Left lobe of liver (tissue), 2 donors: ENCODE results near the gene IFI27L2. TPM values are rescaled to one million over a fixed set of nuclear protein-coding genes. Genes with fewer than 3 reads are reported as not detected.

Experiments used
- ATAC-seq: fragments of 200-7000 bp; cut with Tn5 transposase; one replicate; pipeline ENCODE4 v1.9.1; 2020; ENCODE audit warnings: mild to moderate bottlenecking, moderate library complexity
- DNase-seq: peaks from one replicate; pipeline ENCODE4 v3.0.0-alpha.2; 2020; ENCODE audit warnings: low spot score
- total RNA-seq: library from RNA; stranded (reverse); gene quantifications from one replicate; pipeline ENCODE4 v1.2.1, GENCODE V29; 2021
- donor health status: DM: no; HTN: no; CAD: no; lungs with moderate emphysema.
- donor health status: DM: no; HTN: yes; CAD: no.

Gene IFI27L2
- total RNA-seq, 1 donor from 2014 or later: 1.2 TPM

GRCh38 chr14:94124582-94125377 lies 4.6 kb downstream of the IFI27L2 start:
- no peak for ATAC-seq
- peak; percentile 8 for DNase-seq

- DNase-seq (peak; percentile 24), ATAC-seq (peak; percentile 69)
Observed at GRCh38 chr14:94123868-94124267, 5.5 kb downstream of the IFI27L2 start.

GRCh38 chr14:94123296-94123695 lies 6.1 kb downstream of the IFI27L2 start:
- peak; percentile 29 for DNase-seq

DNA sequence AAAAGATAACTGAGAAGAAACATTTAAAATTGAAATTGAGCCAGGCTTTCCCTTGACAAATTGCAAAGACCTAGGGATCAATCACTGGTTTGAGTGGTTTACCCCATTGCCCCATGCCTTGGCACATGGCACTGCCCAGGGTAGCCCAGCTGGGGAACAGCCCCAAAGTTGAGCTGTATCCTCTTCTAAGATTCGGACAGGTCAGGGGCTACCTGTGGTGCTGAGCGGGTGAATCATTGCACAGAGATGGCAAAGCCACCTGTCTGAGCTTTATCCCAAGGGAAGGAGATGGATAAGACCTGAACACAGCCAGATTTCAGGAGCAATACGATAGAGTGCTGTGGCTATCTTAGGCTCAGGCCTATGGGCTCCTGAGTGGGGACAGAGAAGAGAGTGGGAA lies 7.0 kb downstream of the IFI27L2 start:
- no peak for DNase-seq
- no peak for ATAC-seq

More at GRCh38 chr14:94123296-94123695, 6.1 kb downstream of the IFI27L2 start:
- no peak for ATAC-seq

DNA sequence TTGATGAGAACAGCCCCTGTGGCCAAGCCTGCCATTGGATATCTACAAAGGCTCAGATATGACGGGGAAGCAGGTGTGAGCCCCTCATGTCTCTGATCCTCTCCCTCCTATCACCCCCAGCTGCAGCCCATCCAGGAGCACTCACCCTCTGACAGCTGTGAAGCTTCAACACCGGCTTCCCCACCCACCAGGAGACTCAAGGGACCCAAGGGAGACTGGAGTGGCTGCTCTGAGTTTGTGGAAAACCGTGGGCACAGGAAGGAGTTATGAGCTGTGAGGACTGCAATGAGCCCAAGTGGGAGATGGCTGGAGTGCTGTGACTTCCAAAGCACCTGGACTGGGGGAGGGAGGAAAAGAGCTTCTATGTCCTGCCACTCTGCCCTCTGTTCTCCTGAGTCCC lies 7.9 kb downstream of the IFI27L2 start:
- ATAC-seq: no peak
- no peak for DNase-seq

DNA sequence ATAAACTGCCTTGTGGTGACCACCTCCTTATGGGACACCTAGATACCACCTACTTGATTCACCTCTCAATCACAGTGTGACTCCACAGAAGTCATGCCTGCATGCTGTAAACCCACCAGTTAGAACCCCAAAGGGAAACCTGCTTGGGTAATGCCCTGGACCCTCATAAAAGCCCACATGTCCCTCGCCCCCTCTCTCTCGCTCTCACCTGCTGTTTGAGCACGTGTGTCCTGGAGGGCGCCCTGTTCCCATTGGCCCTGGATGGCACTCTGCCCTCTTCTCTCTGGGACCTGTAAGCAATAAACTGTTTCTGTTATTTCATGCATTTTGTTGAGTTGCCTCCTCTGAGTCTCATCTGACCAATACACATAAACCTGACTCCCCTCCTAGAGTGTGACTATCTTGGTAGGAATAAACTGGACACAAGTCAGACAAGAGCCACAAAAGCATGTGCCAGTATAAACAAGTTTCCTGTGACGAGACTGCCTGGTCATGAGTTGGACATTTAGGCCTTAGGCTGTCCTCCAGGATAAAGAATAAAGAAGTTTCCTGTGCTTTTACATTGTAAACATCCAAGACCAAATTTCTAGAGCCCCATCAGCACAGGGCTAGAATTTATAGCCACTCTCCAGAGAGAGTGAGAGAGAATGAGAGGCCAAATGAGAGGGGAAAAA lies 8.6 kb downstream of the IFI27L2 start:
- no peak for ATAC-seq
- DNase-seq: no peak

DNA sequence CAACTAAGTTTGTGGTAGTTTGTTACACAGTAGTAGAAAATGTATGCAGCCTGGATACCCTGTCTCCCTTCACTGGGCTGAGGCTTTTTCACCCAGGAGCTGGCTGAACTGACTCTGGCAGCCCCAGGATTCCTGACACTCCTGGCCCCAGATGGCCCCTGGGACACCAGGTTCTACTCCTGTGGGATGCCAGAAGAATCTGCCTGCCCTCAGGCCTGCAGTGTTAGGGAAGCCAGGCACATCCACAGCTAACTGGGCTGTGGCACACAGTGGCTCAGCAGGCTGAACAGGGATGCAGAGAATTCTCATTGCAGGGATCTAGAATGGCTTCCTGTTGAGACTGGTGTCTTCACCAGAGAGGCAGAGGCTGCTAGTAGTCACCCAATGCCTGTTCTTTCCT lies 10.3 kb downstream of the IFI27L2 start:
- no peak for ATAC-seq

GRCh38 chr14:94117856-94118255 lies 11.5 kb downstream of the IFI27L2 start:
- no peak for DNase-seq

More for the DNA sequence above, 10.3 kb downstream of the IFI27L2 start:
- DNase-seq: no peak

DNA sequence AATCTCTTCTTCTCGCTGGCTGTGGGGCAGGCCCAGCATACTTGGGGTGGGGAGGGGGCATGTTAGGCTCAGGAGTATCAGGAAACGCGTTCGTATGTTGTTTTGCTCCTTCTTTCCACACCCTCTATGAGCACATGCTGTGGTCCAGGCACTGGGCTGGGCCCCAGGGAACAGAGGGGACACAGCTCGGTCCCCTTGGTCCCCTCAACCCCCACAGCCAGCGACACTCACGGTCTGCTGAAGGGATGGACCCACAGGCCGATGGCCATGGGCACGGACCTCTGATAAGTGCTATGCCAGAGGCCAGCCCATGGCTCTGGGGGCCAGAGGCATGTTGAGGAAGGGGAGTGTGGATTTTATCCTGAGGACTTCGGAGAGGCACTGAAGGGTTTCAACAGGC lies 12.7 kb downstream of the IFI27L2 start:
- DNase-seq (no peak), ATAC-seq (no peak)

More at GRCh38 chr14:94117856-94118255, 11.5 kb downstream of the IFI27L2 start:
- ATAC-seq: no peak

DNA sequence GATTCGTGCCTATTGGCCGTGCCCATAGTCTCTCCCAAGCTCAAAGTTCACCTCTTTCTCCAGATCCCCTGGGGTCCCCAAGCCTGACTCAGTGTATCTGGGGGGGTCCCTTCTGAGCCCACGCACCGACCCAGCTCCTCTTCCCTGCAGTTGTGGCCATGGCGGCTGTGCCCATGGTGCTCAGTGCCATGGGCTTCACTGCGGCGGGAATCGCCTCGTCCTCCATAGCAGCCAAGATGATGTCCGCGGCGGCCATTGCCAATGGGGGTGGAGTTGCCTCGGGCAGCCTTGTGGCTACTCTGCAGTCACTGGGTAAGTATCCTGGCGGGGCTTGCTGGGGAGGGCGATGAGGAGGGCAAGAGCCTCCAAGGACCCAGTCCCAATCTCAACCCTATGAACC lies 13.8 kb downstream of the IFI27L2 start:
- ATAC-seq (no peak), DNase-seq (no peak)

GRCh38 chr14:94115058-94115591 lies 14.3 kb downstream of the IFI27L2 start:
- no peak for DNase-seq
- ATAC-seq: peak; percentile 56

DNA sequence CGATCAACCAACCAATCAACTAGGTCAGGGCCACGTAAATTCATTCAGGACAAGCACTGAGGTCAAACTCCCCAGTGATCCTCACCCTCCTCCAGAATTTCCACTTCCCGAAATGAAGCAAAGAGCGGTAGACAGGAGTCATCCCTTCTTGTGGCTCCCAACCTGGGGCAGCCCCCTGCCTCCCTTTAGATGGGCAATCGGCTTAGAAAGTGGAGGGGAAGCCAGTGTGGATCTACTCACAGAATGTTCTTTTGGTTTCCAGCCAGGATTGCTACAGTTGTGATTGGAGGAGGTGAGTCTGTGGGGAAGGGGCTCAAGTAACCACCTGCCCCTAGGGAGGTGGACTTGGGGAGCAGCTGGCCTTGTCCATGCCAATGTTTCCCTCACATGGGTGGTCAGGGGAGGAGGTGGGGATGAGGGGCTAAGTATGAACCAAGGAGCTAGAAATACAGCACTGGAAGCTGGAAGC lies 14.8 kb downstream of the IFI27L2 start:
- DNase-seq (no peak), ATAC-seq (no peak)

GRCh38 chr14:94113908-94114588 lies 15.4 kb downstream of the IFI27L2 start:
- DNase-seq (no peak), ATAC-seq (no peak)

DNA sequence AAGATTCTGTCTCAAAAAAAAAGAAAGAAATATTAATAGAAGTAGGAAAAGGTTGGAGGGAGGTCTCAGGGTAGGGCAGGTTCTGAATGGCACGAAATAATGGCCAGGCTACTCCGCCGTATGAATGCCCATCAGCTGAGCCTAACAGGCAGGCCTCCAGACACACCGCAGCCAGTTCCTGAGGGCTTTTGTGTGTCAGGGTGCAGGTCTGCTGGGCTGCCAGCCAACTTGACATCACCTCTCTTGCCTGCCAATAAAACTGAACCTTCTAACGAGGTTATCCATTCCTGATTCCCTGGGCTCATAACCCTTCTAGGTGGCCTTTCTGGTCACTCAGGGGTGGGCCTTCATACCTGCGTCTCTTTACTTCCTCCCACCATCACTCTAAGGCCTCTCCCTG lies 15.9 kb downstream of the IFI27L2 start:
- DNase-seq (peak; percentile 82), ATAC-seq (peak; percentile 79)

DNA sequence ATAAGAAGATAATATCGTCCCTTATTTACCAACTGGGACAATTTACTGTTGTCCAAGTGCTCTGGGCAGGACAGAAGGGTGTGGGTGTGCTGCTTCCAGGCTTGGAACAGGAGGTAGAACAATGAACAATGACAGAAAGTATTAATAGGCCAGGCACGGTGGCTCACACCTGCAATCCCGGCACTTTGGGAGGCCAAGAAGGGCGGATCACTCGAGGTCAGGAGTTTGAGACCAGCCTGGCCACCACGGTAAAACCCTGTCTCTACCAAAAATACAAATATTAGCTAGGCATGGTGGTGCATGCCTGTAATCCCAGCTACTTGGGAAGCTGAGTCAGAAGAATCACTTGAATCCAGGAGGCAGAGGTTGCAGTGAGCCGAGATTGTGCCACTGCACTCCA lies 16.3 kb downstream of the IFI27L2 start:
- ATAC-seq: no peak

DNA sequence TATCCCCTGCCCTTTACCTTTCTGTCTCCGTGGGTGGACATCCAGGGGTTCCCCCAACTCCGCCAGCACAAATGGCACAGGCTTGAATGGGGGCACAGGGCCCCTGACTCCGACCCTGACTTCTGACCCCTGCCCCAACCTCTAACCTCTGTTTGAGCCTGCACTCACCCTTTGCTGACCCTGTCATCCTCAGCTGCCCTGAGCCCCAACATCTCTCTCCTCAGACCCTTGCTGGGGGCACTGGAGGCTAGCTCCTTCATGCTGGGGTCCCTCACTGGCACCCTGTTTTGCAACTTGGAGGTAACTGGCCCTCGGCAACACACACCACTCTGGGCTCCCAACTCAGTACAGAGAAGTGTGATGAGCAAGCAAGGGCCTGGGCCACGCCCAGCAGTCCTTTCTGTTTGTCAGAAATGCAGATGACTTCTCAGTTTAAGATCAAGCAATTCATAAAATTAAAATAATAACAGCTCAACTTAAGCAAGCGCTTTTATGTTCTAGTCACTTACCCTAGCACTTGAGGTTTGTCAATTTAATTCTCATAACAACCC lies 16.8 kb downstream of the IFI27L2 start:
- ATAC-seq: no peak
- no peak for DNase-seq

More for the DNA sequence above, 16.3 kb downstream of the IFI27L2 start:
- no peak for DNase-seq

- ATAC-seq (no peak), DNase-seq (no peak)
Observed at GRCh38 chr14:94111276-94112095, 17.9 kb downstream of the IFI27L2 start.

- no peak for DNase-seq
- peak; percentile 7 for ATAC-seq
Observed at GRCh38 chr14:94110552-94111181, 18.7 kb downstream of the IFI27L2 start, which contains the start of gene IFI27. Gene IFI27, plus strand, starts transcription at chr14:94110736.

DNA sequence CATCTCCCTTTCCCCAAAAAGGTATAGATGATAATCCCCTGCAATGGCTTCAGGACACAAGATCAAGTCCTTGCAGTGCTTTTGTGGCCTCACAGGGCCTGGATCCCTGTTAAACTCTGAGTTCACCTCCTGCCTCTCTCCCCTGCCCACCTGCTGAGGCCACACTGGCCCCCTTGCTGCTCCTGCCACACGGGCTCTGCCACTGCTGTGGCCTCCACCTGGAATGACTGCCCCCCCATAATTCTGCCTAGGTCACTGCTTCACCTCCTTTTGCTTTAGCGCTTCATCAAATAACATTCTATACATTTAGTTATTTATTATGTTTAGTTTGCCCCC lies 19.5 kb downstream of the IFI27L2 start:
- ATAC-seq (no peak), DNase-seq (no peak)

DNA sequence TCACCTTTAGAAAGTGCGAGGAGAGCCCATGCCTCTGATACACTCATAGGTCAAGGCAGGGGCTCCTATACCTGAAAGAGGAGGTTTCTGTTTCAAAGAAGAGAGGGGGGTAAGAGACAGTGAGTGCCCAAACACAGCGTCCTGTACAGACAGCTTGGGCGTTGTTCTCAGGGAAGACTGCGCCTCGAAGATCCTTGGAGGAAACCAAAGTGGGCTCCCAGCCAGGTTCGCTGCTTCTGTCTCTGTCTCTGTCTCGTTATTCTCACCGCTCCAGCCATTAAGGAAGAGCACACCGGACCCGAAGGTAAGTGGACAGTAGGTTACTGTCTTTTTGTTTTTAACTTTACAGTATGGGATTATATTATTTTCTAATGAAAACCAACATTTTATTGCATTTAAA lies 24.7 kb downstream of the IFI27L2 start:
- ATAC-seq: no peak
- DNase-seq: no peak
